Uterus (tissue), 2 donors: ENCODE results near the gene APOBEC3G.

Experiments
- CTCF ChIP-seq, 4 experiments: fragments of 200-600 bp in 2 of 4; fragments of 450-650 bp in 2 of 4; sonication (generic) in 2 of 4; IDR thresholded peaks; one replicate each; pipeline ENCODE4 v1.5.1; 2016 to 2019; ENCODE audit warnings: antibody characterized with exemption in 4 of 4, mild to moderate bottlenecking in 2 of 4, moderate library complexity in 1 of 4
- POLR2A ChIP-seq, 2 donors: fragments of 450-650 bp; IDR thresholded peaks; one replicate each; pipeline ENCODE4 v1.6.1; 2016; ENCODE audit warnings: antibody characterized with exemption in 2 of 2, mild to moderate bottlenecking in 1 of 2, moderate library complexity in 1 of 2

GRCh38 chr22:39028281-39028680 is 48.8 kb upstream of the APOBEC3G start:
- TF ChIP-seq POLR2A (IDR thresholded peaks at IDR 0.05) = no peak
- no peak for TF ChIP-seq CTCF (IDR thresholded peaks at IDR 0.05)
